WI38 (cell line): ENCODE data around the gene RGS7.
"Not testable (repeated sequence)": the region's sequence is repeated elsewhere in the genome, so short reads cannot be mapped to it uniquely, and the experiment has no call there.

Experiments
- H3K4me3 ChIP-seq: 2 replicates; pipeline ENCODE4 v1.5.1; 2011; ENCODE audit warnings: low read depth, mild to moderate bottlenecking, control low read depth, low read length
- TF ChIP-seq, protein P1 (sequence below): IDR thresholded peaks from 2 replicates; pipeline ENCODE4 v1.5.1; 2012; ENCODE audit warnings: low read depth, mild to moderate bottlenecking, control low read depth, low read length

The RGS7 gene

GRCh38 chr1:240993004-240993403 lies 364.0 kb downstream of the RGS7 start:
- TF ChIP-seq, protein P1, sequence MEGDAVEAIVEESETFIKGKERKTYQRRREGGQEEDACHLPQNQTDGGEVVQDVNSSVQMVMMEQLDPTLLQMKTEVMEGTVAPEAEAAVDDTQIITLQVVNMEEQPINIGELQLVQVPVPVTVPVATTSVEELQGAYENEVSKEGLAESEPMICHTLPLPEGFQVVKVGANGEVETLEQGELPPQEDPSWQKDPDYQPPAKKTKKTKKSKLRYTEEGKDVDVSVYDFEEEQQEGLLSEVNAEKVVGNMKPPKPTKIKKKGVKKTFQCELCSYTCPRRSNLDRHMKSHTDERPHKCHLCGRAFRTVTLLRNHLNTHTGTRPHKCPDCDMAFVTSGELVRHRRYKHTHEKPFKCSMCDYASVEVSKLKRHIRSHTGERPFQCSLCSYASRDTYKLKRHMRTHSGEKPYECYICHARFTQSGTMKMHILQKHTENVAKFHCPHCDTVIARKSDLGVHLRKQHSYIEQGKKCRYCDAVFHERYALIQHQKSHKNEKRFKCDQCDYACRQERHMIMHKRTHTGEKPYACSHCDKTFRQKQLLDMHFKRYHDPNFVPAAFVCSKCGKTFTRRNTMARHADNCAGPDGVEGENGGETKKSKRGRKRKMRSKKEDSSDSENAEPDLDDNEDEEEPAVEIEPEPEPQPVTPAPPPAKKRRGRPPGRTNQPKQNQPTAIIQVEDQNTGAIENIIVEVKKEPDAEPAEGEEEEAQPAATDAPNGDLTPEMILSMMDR: no peak

DNA sequence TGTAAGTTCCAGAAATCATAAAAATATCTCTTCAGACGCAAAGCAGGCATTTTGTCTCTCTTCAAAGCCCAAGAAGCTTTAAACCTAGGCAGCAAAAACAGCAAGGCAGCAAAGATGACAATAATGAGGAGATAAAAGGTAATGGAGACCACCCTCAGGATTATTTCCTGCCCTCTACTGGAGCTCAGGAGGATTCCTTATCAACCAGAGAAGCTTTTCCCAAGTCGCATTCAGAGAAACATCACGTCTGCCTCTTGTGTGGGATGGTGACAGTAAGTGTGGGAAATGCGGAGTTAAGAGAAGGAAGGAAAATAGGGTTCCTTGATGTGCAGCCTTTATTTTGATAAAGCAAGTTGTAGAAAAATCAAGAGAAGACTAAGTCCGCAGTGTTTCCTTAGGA lies 365.8 kb downstream of the RGS7 start:
- no peak overlapping the region for H3K4me3 ChIP-seq
- TF ChIP-seq, protein P1: no peak

More at GRCh38 chr1:240993004-240993403, 364.0 kb downstream of the RGS7 start:
- no peak overlapping the region for H3K4me3 ChIP-seq

DNA sequence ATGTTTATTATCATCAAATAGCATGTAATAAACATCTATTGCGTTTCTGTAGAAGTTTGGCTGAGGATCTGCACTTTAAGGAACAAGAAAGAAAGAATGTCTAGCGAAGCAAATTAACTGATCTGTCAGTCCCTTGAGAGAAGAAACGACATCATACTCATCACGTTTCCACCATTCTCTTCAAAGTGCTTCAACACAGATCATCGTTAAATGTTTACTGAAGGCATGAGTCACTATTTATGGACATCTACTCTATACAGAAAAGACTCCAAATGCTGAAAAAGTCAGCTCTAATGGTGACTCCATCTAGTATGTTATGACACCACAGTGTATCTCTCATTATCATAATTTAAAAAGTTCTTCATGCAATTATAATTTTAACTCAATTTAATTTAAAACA lies 369.1 kb downstream of the RGS7 start:
- TF ChIP-seq, protein P1: no peak

GRCh38 chr1:240985081-240985480 lies 371.9 kb downstream of the RGS7 start:
- H3K4me3 ChIP-seq: no peak overlapping the region
- TF ChIP-seq, protein P1: no peak

More for the DNA sequence above, 369.1 kb downstream of the RGS7 start:
- no peak overlapping the region for H3K4me3 ChIP-seq

DNA sequence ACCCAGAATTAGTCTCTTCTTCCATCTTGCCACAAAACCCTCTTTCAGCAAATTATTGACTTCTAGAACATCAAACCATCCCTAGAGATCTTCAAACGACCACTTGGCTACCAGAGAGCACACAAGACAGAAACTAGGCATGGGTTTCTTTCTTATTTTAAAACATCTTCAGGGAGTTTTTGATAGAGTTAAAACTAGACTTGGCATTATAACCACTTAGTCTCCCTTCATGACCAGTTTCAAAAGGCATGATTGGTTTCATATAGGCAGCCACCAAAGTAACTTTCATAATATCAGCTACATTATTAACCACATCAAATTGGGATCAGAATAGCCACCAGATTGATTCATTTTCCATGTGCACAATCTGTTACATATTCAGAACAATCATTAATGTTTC lies 376.7 kb downstream of the RGS7 start:
- TF ChIP-seq, protein P1: no peak
- H3K4me3 ChIP-seq: no peak overlapping the region

DNA sequence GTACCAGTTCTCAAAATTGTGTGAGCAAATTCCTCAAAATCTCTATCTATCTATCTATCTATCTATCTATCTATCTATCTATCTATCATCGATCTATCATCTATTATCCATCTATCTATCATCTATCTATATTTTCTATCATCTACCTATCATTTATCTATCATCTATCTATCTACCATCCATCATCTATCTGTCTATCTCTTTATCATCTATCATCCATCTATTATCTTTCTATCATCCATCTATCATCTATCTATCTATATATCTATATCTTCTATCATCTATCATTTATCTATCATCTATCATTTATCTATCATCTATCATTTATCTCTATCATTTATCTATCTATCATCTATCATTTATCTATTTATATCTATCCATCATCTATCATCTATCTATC lies 380.3 kb downstream of the RGS7 start:
- TF ChIP-seq, protein P1: no peak
- H3K4me3 ChIP-seq: no peak overlapping the region

DNA sequence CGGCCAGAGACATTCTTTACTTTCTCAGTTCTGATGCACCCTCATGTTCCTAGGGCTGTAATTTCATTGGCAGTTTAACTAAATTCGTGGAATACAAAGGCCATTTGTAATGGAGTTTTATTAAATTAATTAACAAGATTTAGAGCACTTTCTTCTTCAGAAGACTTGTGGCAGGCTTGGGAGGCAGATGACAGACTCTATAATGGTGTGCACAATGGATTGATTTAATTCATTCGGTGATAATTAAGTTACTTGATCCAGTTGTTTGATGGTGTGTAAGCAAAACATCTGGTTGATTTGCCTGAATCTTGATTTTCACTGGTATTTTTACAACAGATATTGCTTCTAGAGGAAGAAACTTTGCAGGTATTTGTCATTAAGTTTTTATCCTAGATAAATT lies 383.1 kb downstream of the RGS7 start:
- TF ChIP-seq, protein P1: no peak
- H3K4me3 ChIP-seq: no peak overlapping the region

GRCh38 chr1:240972059-240972458 lies 384.9 kb downstream of the RGS7 start:
- not testable (repeated sequence) for H3K4me3 ChIP-seq
